Measurements from ENCODE around the gene POU6F2. TPM values are rescaled to one million over a fixed set of nuclear protein-coding genes. Genes with fewer than 3 reads are reported as not detected.

POU6F2 gene
- polyA plus RNA-seq, 5 donors, result 0.06 to 0.13 (median 0.09) TPM

DNA sequence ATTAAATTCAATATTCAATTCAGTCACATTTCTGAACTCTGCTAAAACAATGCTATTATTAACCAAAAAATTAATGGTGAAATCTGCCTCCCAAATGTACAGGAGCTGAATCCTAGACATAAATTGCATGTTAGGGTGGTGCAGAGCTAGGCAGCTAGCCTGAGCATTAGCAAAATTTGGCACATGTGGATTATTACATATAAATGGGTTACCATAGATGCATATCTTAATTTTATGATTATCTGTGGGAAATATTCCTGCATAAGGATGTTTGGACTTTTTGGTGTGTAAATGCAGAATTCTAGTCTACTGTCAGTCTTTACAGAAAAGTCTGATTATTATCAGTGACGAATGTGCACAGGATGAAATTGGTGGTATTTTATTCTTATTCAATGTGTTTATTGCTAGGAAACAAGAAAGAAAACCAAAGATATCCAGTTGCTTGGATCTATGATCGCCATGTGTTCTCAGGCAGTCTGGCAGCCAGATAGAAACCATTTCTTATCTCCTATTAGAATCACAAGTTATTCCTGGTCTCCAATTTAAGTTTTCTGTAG is 150.7 kb downstream of the POU6F2 start:
- no peak for DNase-seq

DNA sequence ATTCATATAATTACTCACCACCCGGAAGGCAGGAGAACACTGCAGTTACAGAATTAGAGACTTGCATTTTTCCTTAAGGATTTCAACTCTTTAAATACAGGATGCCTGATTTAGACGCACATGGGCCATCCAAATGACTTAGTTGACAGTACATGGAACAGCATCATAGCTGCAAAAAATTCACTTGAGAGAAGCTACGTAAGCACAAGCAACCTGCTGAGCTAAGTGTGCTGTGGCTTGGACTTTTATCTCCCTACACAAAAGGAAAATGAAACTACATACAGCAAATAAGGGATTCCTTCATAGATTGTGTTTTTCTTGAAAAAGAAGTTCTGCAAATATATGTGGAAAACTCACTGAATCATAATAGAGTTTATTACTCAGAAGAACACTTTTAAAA is 152.6 kb downstream of the POU6F2 start:
- DNase-seq, result no peak

DNA sequence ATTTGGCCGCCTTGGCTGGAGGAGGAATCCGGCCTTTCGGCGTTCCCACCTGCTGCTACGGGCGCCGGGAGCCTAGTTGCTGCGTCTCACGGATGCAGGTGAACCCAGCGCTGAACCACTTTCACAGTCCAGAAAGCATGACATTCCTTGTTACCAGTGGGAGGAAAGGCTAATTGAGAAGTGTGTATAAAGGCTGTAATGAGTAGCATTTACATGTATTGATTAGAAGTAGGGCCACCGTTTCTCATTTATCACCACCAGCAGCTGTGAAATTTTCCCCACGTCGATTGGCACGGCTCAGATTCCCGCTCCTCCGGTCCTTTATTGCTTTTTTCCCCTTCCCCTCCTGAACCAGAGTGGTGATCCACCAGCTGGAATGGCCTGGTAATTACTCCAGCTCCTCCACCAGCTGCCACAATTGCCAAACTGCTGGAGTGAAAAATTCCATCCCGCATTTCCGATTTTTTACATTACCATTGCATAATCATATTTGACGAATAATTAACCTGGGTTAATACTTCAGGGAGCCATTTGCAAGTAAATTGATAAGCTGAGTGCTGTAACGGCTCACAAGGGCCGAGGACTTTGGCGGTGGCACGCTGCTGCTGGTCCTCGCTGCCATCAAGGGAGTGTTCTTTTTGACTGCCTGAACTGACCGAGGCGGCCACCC is 153.3 kb downstream of the POU6F2 start:
- DNase-seq, result peak; percentile 8 to 16

DNA sequence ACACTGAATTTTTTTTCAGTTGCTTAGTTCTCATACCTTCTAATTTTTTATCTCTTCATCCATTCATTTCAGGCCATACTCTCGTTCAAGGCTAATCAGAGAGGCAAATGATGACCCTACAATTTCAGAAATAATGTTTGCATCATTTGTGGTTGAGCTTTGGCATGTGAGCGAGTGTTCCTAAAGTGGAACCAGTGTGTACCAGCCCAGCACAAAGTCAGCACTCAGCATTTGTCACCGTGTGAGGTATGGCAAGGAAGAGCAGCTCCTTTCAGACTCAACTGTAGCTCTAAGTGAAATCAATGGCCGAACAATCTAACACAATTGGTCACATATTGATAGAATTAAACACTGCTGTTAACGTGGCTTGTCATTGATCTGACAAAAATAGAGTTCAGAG is 154.6 kb downstream of the POU6F2 start:
- no peak for DNase-seq

DNA sequence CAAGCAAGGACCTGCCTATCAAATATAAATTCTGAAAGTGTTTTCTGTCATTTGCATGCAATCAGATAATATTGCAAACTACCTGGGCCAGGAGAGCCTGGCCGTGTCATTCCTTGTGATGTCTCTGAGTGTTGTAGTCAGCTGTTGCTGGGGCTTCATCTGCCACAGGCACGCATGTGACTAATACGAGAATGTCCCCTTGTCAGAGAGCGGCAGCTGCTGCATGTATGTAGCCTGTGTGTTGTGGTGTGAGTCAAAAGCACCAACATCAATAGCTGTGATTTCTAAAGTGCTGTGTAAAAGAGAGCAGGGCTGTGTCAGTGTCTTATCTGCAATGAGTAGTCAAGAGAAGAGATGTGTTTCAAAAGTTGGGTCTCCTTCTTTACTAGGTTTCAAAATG is 155.4 kb downstream of the POU6F2 start:
- no peak for DNase-seq

DNA sequence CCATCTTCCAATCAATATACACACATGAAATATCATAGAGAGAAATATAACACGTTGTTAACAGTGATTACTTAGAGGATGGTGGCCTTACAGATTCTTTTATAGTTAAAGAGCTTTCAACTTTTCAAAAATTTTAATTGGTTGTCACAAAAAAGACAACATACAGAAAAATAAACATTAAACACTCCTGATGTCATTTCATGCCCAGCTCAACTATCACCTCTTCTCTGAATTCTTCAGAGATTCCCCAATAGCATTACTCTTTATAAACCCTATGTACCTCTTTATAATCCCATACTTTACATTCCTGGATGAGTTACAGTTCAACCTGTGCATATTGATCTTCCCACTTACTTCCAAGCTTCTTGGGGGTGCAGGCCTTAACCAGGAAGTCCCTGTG is 159.8 kb downstream of the POU6F2 start:
- DNase-seq, result no peak

DNA sequence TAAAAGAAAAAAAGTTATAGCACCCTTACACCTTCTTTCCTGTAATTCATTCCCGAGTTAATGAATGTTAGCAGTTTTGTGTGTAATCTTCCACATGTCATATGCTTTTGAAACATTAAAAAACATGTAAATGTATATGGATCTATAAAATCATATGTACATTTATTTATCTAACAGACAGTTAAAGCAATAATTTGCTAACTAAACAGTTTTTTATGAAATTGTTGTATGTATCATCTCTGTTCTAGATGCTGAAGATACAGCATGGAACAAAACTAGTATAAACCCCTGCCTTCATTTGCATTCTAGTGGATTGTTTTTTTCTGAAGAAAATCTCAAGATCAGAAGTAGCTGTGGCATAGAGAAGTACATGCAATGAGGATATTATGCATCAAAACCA is 165.0 kb downstream of the POU6F2 start:
- no peak for DNase-seq

DNA sequence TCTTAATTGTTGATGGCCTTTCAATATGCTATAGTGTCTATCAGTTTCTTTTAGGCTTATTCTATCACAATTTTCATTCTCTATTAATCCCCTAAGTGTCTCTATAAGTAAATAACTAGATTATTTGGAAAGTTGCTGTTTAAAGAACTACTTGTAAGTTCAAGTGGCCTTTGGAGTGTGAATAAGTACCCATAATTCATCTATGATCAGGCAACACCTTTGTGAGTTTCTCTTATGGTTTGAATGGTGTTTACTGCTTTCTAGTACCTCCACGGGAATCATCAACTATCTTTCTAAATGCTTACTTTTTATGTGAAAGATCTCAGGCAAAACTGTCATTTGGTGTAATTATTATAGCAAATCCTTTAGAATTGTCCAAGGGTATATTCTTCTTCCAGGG is 166.7 kb downstream of the POU6F2 start:
- no peak for DNase-seq

DNA sequence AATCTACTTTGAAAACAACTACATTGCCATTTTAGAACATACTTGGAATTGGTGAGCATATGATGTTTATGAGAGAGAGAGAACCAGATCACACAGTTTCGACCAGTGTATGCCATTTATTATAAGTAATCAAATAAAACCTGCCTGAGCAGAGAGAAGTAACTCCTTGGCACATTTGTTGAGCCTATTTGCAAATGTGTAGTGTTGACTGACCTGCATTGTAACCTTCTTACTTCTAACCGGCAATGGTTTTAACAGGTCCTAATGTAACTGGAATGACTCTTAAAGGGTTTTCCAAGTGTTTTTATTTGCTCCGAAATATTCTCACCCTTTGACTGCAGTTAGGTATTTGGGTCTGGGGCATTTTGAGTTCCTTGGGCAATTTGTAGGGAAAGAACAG is 167.6 kb downstream of the POU6F2 start:
- no peak for DNase-seq

DNA sequence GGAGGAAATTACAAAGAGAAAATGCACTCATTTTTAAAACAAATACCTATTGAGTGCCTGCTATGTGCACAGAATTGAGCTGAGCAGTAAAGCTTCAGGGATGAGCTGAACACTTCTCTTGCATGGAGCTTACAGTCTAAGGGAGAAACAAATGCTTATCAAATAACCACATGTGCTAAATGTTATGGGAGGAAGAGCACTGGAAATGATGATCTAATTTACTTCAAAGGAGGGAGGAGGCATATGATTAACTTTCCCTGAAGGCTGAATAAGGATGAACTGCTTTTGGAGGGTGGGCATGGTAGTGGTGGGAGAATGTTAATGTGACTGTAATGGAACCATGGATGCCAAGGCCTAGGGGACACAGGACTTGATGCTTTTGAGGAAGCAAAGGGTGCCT is 168.2 kb downstream of the POU6F2 start:
- DNase-seq, result no peak

DNA sequence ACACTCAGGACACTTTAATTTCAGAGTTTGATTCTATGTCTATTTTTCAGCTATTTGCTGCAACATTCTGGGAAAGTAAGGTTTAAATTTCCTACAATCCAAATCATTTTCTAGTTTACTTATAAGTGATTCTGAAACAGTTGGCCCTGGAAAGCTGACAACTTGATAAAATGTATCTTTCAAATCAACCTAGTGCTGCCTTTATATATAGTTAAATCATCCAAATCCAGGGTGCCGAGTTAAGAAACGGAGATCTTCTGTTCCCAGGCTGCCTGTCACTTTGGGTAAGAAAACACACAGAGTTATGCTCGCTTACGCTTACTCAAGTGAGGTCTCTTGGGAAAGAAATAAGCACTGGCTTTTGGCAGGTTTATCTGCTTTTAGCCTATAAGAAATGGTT is 175.0 kb downstream of the POU6F2 start:
- DNase-seq, result no peak

DNA sequence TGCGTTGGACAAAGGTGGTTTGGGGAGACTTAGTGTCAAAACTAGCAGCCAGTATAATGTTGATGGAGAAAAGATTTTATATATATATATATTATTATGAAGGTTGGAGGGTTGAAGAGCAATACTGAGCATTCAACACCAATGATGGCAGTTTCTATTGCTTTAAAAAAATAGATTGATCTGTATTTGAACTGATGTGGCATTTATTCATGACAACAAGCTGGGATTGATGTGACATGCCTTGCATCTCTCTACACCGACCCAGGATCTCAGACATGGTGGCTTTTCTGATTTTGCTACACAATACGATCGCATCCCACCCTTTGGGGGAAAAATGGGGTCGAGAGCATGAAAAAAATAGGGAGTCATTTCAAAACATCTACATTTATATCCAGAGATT is 175.4 kb downstream of the POU6F2 start:
- no peak for DNase-seq

DNA sequence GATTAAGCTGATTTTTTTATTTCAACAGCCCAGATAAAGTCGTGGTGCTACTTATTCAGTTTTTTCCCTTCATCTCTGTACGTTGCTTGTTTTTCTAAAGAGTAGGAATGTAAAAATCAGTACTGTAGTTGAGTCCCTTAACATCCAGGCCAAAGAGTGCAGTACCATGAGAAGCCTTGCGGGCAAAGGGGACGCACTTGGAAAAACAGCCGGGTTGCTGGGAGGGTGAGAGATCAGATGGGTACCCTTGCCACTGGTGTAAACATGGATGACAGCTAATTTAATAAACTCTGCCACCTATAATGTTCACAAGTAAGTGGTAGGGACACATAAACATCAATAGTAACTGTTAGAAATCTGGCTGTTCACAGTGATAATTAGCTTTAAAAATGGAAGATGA is 175.9 kb downstream of the POU6F2 start:
- no peak for DNase-seq

DNA sequence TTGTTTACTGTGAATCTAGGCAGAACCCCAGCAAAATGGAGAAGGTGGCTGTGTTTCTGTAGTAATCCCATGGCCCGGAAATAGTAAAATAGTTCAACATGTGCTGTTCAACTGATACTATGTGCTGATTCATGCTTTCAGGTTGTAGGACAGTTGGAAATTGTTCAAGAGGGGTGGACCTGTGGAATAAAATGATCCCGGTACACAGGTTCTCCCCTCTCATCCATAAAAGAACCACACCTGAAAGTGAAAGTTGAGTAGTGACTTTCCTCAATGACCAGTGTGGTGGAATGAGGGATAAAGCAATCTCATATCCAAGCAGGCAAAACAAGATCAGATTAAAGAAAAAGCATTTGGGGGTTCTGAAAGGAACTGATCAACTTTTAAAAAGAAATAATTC is 177.1 kb downstream of the POU6F2 start:
- DNase-seq, result no peak

DNA sequence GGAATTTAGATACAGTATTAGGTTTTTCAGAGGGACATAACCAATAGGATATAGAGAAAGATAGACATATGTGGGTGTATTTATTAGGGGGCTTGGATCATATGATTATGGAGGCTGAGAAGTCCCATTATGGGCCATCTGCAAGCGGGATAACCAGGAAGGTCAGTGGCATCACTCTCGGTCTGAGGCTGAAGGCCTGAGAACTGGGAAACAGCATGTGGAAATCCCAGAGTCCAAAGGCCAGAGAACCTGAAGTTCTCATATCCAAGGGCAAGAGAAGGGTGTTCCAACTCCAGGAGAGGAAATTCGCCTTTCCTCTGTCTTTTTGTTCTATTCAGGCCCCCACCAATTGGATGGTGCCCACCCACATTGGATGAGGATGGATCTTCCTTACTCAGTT is 180.7 kb downstream of the POU6F2 start:
- DNase-seq, result no peak

DNA sequence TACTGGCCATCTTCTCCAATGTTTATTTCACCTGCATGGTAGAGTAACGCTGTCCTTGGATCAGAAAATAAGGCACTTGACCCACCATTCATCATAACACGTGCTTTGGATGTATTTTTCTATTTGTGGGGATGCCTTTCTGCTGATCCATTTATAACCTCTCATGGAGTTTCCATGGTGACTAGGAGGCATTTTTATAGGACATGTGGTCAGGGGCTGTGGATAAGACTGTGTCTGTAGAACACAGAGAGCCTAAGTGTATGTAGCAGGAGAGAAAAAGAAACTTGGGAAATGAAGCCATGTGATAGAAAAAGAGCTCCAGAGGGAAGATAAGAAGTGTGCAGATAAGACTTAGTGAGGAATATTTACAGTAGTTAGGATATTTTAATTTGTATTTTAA is 184.2 kb downstream of the POU6F2 start:
- no peak for DNase-seq

DNA sequence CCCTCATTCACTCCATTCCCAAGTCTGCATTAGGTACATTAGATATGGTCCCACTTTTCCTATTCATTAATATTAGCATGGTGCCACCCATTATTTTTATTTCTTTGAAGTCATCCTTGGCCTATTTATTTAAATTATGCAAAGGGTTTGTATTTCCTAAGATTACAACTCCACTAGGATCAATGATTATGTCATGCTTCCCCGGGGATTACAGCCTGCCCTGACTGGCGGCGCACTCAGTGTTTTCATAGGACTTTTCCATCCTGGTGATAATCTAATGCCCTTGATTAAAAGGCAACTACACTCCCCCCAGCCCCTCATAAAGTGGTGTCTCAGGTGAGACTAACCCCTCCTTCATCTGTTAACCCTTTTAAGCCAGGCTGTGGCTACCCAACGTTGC is 187.2 kb downstream of the POU6F2 start:
- no peak for DNase-seq

DNA sequence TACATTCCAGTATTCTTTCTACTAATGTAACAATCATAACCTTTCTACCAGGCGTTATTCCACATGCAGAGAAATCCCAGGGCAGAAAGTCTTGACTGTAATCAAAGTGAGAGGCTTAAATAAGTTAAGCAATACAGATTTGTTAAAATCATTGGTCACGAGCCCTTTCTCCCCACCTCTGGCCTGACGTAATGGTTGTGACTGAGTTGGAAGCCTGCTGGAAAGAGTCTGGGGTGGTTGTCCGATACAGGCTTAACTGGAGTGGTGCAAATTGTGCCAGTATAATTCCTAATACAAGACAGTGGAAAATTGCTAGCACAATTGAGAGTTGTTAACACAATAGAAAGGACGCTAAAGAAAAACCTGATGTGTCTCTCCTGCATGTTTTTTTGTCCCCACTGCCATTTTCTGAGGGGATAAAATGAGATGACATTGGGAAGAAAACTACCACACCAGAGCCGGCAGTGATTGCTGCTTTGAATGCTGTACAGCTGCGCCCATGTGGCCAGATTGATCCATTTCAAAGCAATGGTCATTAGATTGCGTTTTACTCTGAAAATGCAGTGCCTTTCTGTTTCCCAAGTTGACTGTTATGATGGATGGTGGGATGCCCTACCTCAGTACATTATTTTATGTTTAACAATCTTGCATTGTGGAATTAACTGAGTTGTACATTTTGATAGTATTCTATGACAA is 190.8 kb downstream of the POU6F2 start:
- no peak for DNase-seq

DNA sequence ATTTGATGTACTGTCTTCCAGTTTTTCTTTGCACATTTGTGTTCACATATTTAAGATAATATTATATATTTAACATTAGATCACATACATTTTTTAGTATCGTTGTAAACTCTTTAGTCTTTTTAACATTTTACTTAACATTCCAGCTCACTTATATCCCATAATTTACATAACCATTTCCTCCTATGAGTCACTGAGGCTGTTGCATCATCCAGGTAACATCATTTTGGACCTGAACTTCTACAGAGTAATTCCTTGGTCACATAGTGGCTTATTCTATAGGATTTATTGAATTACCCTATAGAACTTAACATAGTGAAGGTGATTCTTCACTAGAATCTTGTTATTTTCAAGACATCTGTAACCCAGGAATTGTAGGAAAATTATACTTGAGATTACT is 194.4 kb downstream of the POU6F2 start:
- DNase-seq, result no peak

DNA sequence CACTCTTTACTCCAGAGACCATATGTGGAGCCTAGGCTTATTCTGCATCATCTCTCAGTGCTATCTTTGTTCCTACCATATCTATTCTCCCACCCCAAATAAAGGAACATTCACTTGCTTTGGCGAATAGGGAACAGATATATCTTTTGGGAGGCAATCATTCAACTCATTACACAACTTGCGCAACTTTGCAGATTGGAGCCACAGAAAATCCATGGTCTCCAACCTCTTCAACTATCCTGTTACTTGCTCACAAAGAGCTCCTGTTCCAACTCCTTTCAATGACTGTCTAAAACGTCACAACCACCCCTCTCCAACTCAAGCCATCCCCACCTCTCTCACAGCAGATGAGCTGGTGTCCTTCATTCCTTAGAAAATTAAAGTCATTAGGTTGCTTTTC is 203.7 kb downstream of the POU6F2 start:
- DNase-seq, result no peak

DNA sequence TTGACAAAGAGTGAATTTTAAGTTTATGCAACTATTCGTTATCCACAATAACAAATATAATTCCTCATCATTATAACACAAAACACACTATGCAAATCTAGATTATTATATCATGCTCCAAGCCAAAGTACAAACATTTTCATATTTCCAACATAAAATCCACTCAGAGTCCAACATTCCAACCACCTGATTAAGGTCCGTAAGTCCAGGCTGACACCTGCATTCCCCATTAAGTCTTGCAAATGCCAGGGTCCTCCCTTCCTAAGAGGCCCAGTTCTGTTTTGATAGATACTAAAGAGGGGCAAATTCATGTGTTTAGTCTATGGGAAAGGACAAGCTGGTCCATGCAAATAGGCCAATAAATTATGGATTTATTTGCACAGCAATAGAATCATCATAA is 206.1 kb downstream of the POU6F2 start:
- DNase-seq, result no peak

DNA sequence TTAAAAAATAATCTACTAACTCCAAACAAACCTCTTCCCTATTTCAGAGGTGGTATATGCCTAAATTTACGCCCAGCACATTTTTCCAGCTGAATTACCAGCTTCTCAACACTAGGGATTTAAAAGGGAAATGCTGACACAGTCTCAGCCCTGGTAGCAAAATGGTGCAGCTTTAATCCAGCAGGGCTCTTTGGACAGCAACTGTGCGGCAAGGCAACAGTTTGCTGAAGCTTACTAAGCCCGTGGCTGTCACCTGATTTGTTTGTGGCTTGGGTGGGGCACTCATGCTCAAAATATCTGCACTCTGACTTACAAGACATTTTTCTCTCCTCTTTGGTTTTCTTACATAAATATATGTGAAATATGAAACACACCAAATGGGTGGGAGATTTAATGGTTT is 206.7 kb downstream of the POU6F2 start:
- DNase-seq, result no peak

DNA sequence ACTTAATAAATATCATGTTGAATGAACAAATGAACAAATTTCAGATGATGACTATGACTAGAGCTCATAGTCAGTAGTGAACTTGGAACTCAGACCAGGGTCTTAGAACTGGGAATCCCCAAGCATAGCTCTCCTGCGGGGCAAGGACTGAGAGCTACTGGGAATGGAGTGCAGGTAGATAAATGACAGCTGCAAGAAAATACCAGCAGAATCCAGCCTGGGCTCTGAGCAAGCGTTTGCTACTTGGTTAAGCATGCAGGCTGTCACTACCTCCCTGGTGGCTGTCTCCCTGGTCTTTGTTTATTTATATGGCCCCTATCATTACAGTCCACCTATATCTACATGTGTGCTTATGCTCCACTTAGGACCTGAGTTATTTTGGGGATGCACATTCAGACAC is 208.4 kb downstream of the POU6F2 start:
- DNase-seq, result no peak

DNA sequence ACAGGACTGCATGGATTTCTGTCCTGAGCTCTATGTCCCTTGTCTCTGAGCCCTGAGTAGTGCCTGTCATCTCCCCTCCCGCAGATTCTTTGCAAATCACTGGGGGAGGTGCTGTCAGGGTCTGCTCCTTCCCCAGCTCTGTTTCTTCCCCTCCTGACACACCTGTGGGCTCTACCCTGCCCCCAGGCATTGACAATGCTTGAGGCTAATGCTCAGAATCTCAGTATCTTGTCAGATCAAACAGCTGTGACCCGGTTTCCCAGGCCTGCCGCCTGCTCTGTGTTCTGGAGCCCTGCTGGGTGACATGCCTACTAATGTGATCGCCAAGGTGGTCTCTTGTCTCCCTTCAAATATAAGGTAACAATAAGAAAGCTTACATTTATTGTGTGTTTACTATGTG is 209.0 kb downstream of the POU6F2 start:
- no peak for DNase-seq
